HG03139 (cell line): ENCODE results near the gene RBMX2.
"Not testable (repeated sequence)": the region's sequence is repeated elsewhere in the genome, so short reads cannot be mapped to it uniquely, and the experiment has no call there.

ENCODE experiments used
- ATAC-seq: cut with Tn5 transposase; IDR thresholded peaks from one replicate; pipeline ENCODE4 v1.9.1; 2021; ENCODE audit not compliant: unreplicated experiment

RBMX2 gene

GRCh38 chrX:130401415-130402207 lies at the start of gene RBMX2:
Gene RBMX2, plus strand, starts transcription at chrX:130401987. Its CDS starts 46 bp downstream, at chrX:130402033.
- peak; percentile 82 for ATAC-seq

- ATAC-seq = not testable (repeated sequence)
Observed at GRCh38 chrX:130352050-130352449, 49.7 kb upstream of the RBMX2 start.

DNA sequence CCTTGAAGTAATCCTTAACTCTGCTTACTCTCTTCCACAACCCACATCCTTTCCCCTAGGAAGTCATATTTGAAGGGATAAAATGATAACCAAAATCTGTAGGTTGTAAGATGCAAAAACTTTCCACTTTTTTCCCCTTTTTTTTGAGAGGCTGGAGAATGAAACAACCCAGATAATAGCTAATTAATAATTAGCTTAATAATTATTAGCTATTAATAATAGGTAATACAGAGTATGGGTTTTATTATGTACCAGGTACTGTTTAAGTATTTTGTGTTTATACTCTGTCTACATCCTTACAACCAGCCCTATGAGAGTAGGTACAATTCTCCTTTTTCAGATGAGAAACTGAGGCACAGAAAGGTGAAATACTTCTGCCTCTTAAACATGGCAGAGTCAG lies 25.7 kb upstream of the RBMX2 start:
- no peak for ATAC-seq

DNA sequence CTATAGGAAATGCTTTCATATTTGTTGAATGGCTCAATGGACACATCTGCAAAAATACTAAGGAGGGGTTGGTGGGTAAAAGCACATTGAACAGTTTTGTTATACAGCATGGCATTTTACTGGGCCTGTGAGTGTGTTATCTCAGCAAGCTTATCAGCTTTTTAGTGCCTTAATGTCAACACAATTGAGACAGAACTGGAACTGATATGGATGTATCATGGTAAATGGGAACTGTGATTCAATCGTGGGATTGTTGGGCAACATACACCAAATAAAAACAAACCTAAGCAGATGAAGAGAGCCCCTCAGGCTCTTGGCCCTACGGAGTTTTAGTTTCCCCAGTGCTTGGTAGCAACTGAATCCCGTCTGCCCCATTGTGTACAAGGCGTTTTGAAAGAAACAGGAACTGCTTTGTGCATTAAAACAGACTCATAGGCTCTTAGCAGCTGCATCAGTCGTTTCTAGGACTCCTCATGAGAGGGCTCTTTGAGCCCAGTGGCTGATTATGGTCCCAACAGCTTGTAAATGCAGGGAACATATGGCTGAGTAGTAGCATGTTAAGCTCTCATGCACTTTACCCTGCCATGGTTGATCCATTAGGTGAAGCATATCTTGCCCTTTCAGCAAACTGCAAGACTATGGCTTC lies 23.6 kb upstream of the RBMX2 start:
- no peak for ATAC-seq

GRCh38 chrX:130385520-130385919 lies 16.3 kb upstream of the RBMX2 start, which contains the start of gene GPR119:
Gene GPR119, minus strand, starts transcription at chrX:130385674. Its CDS starts 227 bp downstream, at chrX:130385447.
- ATAC-seq = no peak

GRCh38 chrX:130386408-130386808 lies 15.4 kb upstream of the RBMX2 start:
- ATAC-seq = no peak

GRCh38 chrX:130393451-130394074 lies 8.2 kb upstream of the RBMX2 start:
- ATAC-seq = no peak

- no peak for ATAC-seq
Observed at GRCh38 chrX:130395341-130395740, 6.4 kb upstream of the RBMX2 start.

DNA sequence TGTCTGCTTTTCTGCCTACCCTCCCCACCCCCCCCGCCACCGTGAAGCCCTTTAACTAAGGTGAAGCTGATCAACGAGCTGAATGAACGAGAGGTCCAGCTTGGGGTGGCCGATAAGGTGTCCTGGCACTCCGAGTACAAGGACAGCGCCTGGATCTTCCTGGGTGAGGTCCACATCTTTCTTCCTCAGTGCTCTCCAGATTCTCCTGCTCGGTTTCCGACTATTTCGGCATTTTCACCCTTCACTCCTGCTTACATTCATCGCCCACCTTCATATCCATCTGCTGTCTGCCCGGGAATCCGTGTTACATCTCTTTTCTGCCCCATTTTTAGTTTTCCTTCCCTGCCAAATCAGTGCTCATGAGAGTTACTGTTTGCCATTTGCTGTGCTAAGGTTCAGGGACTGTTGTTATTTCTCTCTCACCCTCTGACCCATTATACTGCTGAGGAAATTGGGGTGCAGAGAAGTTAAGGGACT lies 459 bp downstream of the RBMX2 start:
- peak; percentile 9 for ATAC-seq

DNA sequence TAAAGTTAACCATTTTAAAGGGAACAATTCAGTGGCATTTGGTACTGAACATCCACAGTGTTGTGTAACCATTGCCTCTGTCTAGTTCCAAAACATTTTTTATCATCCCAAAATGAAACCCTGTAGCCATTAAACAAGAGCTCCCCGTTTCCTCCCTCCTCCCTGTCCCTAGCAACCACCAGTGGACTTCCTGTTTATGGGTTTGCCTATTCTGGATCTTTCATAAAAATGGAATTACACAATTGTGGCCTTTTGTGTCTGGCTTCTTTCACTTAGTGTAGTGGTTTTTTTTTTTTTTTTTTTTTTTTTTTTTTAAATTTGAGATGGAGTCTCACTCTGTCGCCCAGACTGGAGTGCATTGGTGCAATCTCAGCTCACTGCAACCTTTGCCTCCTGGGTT lies 11.6 kb downstream of the RBMX2 start:
- ATAC-seq = no peak

GRCh38 chrX:130414800-130415199 lies 13.0 kb downstream of the RBMX2 start:
- no peak for ATAC-seq

DNA sequence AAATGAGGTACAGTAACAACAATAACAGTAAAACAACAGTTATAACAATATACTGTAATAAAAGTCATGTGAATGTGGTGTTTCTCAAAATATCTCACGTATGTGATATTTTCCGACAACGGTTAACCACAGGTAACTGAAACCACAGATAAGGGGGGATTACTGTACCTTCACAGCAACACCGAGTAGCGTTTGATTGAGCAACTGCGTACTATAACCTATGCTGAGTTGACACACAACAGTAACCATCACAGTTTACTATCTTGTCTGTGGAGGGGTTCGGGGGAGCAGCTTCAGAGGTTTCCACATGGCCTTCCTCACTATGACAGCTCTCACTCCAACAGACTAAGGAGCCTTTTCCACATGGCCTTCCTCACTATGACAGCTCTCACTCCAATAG lies 13.4 kb downstream of the RBMX2 start:
- ATAC-seq = no peak

- ATAC-seq = no peak
Observed at GRCh38 chrX:130416785-130417184, 15.0 kb downstream of the RBMX2 start.

GRCh38 chrX:130418066-130418465 lies 16.3 kb downstream of the RBMX2 start:
- ATAC-seq = no peak

DNA sequence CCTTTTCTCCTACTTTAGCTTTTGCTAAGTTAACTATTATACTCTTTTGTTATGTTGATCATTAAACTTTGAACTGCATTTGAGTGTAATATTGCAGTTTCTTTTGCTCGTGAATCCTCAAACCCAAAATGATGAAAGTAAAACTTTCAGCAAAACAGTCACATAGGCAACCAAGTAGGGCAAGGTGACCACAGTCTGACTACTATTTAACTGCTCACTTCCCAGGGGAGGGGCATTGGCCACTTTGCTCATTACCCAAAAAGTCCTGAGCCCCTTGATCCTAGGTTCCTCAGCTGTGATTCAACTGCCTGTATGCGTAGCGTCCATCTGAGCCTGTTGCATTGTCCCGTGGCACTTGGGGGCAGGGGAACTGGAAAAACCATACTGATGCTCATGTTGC lies 17.0 kb downstream of the RBMX2 start:
- ATAC-seq = no peak

DNA sequence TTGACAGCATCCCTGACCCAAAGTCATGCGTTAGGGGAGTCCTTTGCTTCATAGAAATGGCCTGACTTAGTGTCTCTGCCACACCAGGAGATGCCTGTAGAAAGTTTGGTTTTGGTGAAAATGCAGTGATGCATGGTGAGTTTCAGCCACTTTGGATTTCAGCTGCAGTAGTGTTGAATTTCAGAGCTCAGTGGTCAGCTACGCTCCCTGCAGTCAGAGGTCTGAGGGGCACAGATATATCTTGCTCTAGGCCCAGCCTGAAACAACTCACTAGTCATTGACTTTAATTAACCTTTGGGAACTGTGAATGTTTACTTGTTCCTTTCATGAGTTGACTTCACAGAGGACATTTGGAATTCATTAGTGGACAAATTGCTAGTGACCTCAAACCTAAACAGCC lies 17.5 kb downstream of the RBMX2 start:
- no peak for ATAC-seq

GRCh38 chrX:130426531-130426930 lies 24.7 kb downstream of the RBMX2 start:
- no peak for ATAC-seq

GRCh38 chrX:130429236-130429635 lies 27.4 kb downstream of the RBMX2 start:
- not testable (repeated sequence) for ATAC-seq

DNA sequence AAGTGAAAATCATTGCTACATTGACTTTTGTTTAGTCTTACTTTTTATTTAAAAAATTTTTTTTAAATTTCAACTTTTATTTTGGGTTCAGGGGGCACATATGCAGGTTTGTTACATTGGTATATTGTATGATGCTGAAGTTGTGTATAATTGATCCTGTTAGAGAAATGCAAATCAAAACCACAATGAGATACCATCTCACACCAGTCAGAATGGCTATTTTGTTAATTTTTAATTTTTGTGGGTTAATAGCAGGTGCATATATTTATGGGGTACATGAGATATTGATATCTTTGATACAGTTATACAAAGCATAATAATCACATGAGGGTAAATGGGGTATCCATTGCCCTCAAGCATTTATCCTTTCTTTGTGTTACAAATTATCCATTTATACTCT lies 34.1 kb downstream of the RBMX2 start:
- no peak for ATAC-seq

DNA sequence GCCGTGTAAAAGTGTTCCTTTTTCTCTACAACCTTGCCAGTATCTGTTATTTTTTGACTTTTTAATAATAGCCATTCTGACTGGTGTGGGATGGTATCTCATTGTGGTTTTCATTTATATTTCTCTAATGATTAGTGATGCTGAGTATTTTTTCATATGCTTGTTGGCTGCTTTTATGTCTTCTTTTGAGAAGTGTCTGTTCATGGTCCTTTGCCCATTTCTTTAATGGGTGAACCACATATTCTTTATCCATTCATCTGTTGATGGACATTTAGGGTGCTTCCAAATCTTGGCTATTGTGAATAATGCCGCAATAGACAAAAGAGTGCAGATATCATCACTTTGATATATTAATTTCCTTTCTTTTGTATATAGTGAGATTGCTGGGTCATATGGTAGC lies 36.2 kb downstream of the RBMX2 start:
- ATAC-seq = not testable (repeated sequence)

DNA sequence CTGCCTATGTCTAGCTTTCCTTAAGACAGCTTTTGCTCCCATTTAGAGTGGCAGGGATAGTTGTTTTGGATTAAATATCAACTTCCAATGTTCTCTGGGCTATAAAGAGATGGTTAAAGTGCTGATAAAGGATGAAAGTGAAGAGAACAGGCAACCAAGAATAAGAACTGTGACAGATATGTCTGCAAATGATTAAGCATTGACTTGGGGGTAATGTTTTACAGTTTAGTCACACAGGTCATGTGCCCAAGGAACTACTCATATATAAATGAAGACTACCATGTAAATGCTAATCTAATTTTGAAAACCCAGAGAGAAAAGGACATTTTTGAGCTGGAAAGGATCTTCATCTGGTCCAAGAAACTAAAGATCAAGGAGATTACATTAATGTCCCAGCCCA lies 42.1 kb downstream of the RBMX2 start:
- no peak for ATAC-seq
